Smooth muscle cell (in vitro differentiated cells): ENCODE measurements around the gene HIVEP3. TPM values are rescaled to one million over a fixed set of nuclear protein-coding genes. Genes with fewer than 3 reads are reported as not detected.

ENCODE experiments used
- DNase-seq: peaks from one replicate; lab custom pipeline; 2025; ENCODE audit not compliant: unreplicated experiment; lab: John Stamatoyannopoulos, UW
- H2AFZ ChIP-seq: fragments of 200-600 bp; sonication (generic); 2 replicates; pipeline ENCODE4 v1.6.0; 2016; ENCODE audit warnings: antibody characterized with exemption, low read depth, mild to moderate bottlenecking
- H3F3A ChIP-seq: fragments of 200-600 bp; sonication (generic); 2 replicates; pipeline ENCODE4 v1.6.0; 2017; ENCODE audit warnings: antibody characterized with exemption, low read depth
- H3K27ac ChIP-seq: fragments of 200-600 bp; sonication (generic); 2 replicates; pipeline ENCODE4 v1.5.1; 2016; ENCODE audit warnings: low read depth, mild to moderate bottlenecking
- H3K27me3 ChIP-seq: fragments of 200-600 bp; sonication (generic); 2 replicates; pipeline ENCODE4 v1.6.1; 2016; ENCODE audit warnings: low read depth, mild to moderate bottlenecking
- H3K36me3 ChIP-seq: fragments of 200-600 bp; sonication (generic); 2 replicates; pipeline ENCODE4 v1.5.1; 2016; ENCODE audit warnings: low read depth
- H3K4me1 ChIP-seq: fragments of 200-600 bp; sonication (generic); 2 replicates; pipeline ENCODE4 v1.5.1; 2016; ENCODE audit warnings: low read depth
- H3K4me2 ChIP-seq: fragments of 200-600 bp; sonication (generic); 2 replicates; pipeline ENCODE4 v1.6.0; 2016; ENCODE audit warnings: mild to moderate bottlenecking
- H3K4me3 ChIP-seq: fragments of 200-600 bp; sonication (generic); 2 replicates; pipeline ENCODE4 v1.5.1; 2016; ENCODE audit warnings: mild to moderate bottlenecking
- H3K79me2 ChIP-seq: fragments of 200-600 bp; sonication (generic); 2 replicates; pipeline ENCODE4 v1.6.0; 2016; ENCODE audit warnings: low read depth, mild to moderate bottlenecking
- H3K9ac ChIP-seq: fragments of 200-600 bp; sonication (generic); 2 replicates; pipeline ENCODE4 v1.6.0; 2016; ENCODE audit warnings: low read depth
- H3K9me3 ChIP-seq: fragments of 200-600 bp; sonication (generic); replicated peaks from 2 replicates; pipeline ENCODE4 v1.5.1; 2016; ENCODE audit warnings: low read depth
- H4K20me1 ChIP-seq: fragments of 200-600 bp; sonication (generic); 2 replicates; pipeline ENCODE4 v1.6.0; 2016; ENCODE audit warnings: low read depth
- WGBS: methylation state at CpG from one replicate; pipeline ENCODE4 v1.1.7; 2016; ENCODE audit warnings: low lambda C conversion rate; 5-methylcytosine and 5-hydroxymethylcytosine counted together
- polyA plus RNA-seq: library from polyadenylated mRNA; unstranded; fragments of >200 nt; fragmentation: Nextera tagmentation; extraction: Ambion mirVana; gene quantifications from 2 replicates; pipeline ENCODE4 v1.2.1, GENCODE V29; 2016
- total RNA-seq: library from RNA; depleted of rRNA; stranded (reverse); fragments of >200 nt; gene quantifications from 2 replicates; pipeline ENCODE4 v1.2.3, GENCODE V29; 2014
- TF ChIP-seq, protein P1 (sequence below): fragments of 200-600 bp; sonication (generic); IDR thresholded peaks from 2 replicates; pipeline ENCODE4 v1.5.1; 2017; ENCODE audit warnings: borderline replicate concordance, mild to moderate bottlenecking, antibody characterized with exemption; ENCODE audit not compliant: insufficient read depth, poor library complexity, severe bottlenecking

HIVEP3 gene
- total and polyA plus RNA-seq, 2 experiments from 2014 or later, result 2.1 to 6.4 TPM

DNA sequence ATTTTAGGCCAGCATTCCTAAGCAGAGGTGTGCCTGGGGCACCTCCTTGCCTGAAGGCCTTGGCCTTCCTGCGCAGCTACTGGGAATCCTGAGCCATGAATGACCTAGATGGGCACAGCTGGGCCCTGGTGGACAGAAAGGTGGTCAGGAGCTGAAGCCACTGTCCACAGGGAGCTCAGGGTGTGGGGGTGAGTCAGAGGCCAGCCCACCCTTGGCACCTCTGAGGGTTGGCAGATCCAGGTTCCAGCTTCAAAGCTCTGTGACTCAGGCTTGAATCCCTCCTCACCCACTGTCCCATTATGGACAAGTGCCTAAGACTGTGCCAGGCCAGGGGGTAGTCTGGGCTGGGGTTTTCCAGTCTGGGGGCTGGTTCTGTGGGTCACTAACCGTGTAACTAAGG lies 427.8 kb downstream of the HIVEP3 start:
- Histone ChIP-seq H3K4me1 (peaks cover 37% of the 10 kb centered on the region), H2AFZ (no peak overlapping the region), H3K4me2 (no peak overlapping the region), H3K79me2 (no peaks in the 10 kb centered on the region), H4K20me1 (no peaks in the 10 kb centered on the region), H3K9ac (no peak overlapping the region), H3K4me3 (no peak overlapping the region), H3K27ac (no peak overlapping the region), H3K27me3 (no peaks in the 10 kb centered on the region), H3K36me3 (no peaks in the 10 kb centered on the region), H3F3A (peaks cover 6% of the 10 kb centered on the region), H3K9me3 (no peaks in the 10 kb centered on the region)
- TF ChIP-seq, protein P1, sequence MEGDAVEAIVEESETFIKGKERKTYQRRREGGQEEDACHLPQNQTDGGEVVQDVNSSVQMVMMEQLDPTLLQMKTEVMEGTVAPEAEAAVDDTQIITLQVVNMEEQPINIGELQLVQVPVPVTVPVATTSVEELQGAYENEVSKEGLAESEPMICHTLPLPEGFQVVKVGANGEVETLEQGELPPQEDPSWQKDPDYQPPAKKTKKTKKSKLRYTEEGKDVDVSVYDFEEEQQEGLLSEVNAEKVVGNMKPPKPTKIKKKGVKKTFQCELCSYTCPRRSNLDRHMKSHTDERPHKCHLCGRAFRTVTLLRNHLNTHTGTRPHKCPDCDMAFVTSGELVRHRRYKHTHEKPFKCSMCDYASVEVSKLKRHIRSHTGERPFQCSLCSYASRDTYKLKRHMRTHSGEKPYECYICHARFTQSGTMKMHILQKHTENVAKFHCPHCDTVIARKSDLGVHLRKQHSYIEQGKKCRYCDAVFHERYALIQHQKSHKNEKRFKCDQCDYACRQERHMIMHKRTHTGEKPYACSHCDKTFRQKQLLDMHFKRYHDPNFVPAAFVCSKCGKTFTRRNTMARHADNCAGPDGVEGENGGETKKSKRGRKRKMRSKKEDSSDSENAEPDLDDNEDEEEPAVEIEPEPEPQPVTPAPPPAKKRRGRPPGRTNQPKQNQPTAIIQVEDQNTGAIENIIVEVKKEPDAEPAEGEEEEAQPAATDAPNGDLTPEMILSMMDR, result no peak
- DNase-seq, result no peak
- WGBS, result 91% methylated on average over 2 of the region's 2 CpGs

DNA sequence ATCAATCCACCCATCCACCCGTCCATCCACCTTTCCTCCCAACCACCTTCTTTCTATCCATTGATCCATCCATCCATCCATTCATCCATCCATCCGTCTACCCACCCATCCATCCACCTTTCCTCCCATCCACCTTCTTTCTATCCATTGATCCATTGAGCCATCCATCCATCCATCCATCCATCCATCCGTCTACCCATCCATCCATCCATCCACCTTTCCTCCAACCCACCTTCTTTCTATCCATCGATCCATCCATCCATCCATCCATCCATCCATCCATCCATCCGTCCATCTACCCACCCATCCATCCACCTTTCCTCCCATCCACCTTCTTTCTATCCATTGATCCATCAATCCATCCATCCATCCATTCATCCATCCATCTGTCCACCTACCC lies 429.2 kb downstream of the HIVEP3 start:
- Histone ChIP-seq H3K4me3 (no peak overlapping the region), H3K4me1 (peaks cover 27% of the 10 kb centered on the region), H3K4me2 (no peak overlapping the region), H3K9me3 (no peaks in the 10 kb centered on the region), H3K27ac (no peak overlapping the region), H3K9ac (no peak overlapping the region), H2AFZ (no peak overlapping the region), H3K27me3 (no peaks in the 10 kb centered on the region), H3F3A (no peaks in the 10 kb centered on the region), H4K20me1 (no peaks in the 10 kb centered on the region), H3K36me3 (no peaks in the 10 kb centered on the region), H3K79me2 (no peaks in the 10 kb centered on the region)
- 100% methylated on average over 5 of the region's 5 CpGs for WGBS
- no peak for DNase-seq
- TF ChIP-seq, protein P1, result no peak

- Histone ChIP-seq H3K4me2 (no peak overlapping the region), H3K27ac (no peak overlapping the region), H3K36me3 (no peaks in the 10 kb centered on the region), H3K4me1 (peaks cover 27% of the 10 kb centered on the region), H3K4me3 (no peak overlapping the region), H3K9ac (no peak overlapping the region), H3F3A (no peaks in the 10 kb centered on the region), H2AFZ (no peak overlapping the region), H3K27me3 (no peaks in the 10 kb centered on the region), H4K20me1 (no peaks in the 10 kb centered on the region), H3K79me2 (no peaks in the 10 kb centered on the region), H3K9me3 (no peaks in the 10 kb centered on the region)
- DNase-seq, result no peak
- TF ChIP-seq, protein P1, result no peak
- WGBS, result 87% methylated on average over 10 of the region's 11 CpGs
Measured at GRCh38 chr1:41488040-41488951, 430.4 kb downstream of the HIVEP3 start.
